GM19438 (cell line): ENCODE measurements around the gene GPR137C.
"Not testable (repeated sequence)": the region's sequence is repeated elsewhere in the genome, so short reads cannot be mapped to it uniquely, and the experiment has no call there.

Source experiments
- ATAC-seq: cut with Tn5 transposase; IDR thresholded peaks from one replicate; pipeline ENCODE4 v1.9.1; 2021; ENCODE audit warnings: low read depth; ENCODE audit not compliant: unreplicated experiment

Gene GPR137C

GRCh38 chr14:52563120-52563519, 10.5 kb downstream of the GPR137C start:
- ATAC-seq = no peak

- ATAC-seq = not testable (repeated sequence)
Measured at GRCh38 chr14:52568454-52568853, 15.8 kb downstream of the GPR137C start.

GRCh38 chr14:52575858-52576257, 23.2 kb downstream of the GPR137C start:
- no peak for ATAC-seq

GRCh38 chr14:52583544-52583943, 30.9 kb downstream of the GPR137C start:
- no peak for ATAC-seq

GRCh38 chr14:52589646-52590045, 37.0 kb downstream of the GPR137C start:
- ATAC-seq = no peak

GRCh38 chr14:52590318-52590717, 37.7 kb downstream of the GPR137C start:
- no peak for ATAC-seq

GRCh38 chr14:52596320-52596719, 43.7 kb downstream of the GPR137C start:
- no peak for ATAC-seq

- ATAC-seq = no peak
Measured at GRCh38 chr14:52596861-52597260, 44.2 kb downstream of the GPR137C start.

GRCh38 chr14:52598568-52598967, 45.9 kb downstream of the GPR137C start:
- ATAC-seq = no peak

- ATAC-seq = no peak
Measured at GRCh38 chr14:52599974-52600373, 47.3 kb downstream of the GPR137C start.

- ATAC-seq = no peak
Measured at GRCh38 chr14:52602131-52602530, 49.5 kb downstream of the GPR137C start.

GRCh38 chr14:52607061-52607460, 54.4 kb downstream of the GPR137C start:
- ATAC-seq = no peak

- no peak for ATAC-seq
Measured at GRCh38 chr14:52609445-52610044, 56.9 kb downstream of the GPR137C start.

GRCh38 chr14:52610187-52610586, 57.6 kb downstream of the GPR137C start:
- no peak for ATAC-seq

- ATAC-seq = no peak
Measured at GRCh38 chr14:52618602-52619001, 66.0 kb downstream of the GPR137C start.

- no peak for ATAC-seq
Measured at GRCh38 chr14:52619687-52620086, 67.1 kb downstream of the GPR137C start.

- no peak for ATAC-seq
Measured at GRCh38 chr14:52640137-52640536, 87.5 kb downstream of the GPR137C start.

GRCh38 chr14:52641745-52642144, 89.1 kb downstream of the GPR137C start:
- ATAC-seq = no peak

GRCh38 chr14:52649511-52649910, 96.9 kb downstream of the GPR137C start:
- ATAC-seq = no peak

GRCh38 chr14:52650774-52651173, 98.1 kb downstream of the GPR137C start:
- no peak for ATAC-seq

GRCh38 chr14:52656905-52657304, 104.3 kb downstream of the GPR137C start:
- ATAC-seq = no peak

- no peak for ATAC-seq
Measured at GRCh38 chr14:52660325-52660724, 107.7 kb downstream of the GPR137C start.

- no peak for ATAC-seq
Measured at GRCh38 chr14:52660832-52661231, 108.2 kb downstream of the GPR137C start.
